Activated T-helper 17 cell treated with anti-CD3 and anti-CD28 coated beads, Interleukin-2, amount 50 U/mL, for 72 hours (primary cell): ENCODE data around the gene POMGNT1. TPM values are rescaled to one million over a fixed set of nuclear protein-coding genes. Genes with fewer than 3 reads are reported as not detected.
"Not testable (repeated sequence)": the region's sequence is repeated elsewhere in the genome, so short reads cannot be mapped to it uniquely, and the experiment has no call there.

Experiments
- ATAC-seq: fragments of 150-1000 bp; cut with Tn5 transposase; replicated peaks from 2 replicates; pipeline ENCODE4 v1.10.0; 2021; ENCODE audit warnings: mild to moderate bottlenecking, moderate library complexity
- H3K27ac Mint-ChIP-seq: one replicate; pipeline ENCODE4 v1.8.0; 2022; ENCODE audit warnings: mixed read lengths
- H3K27me3 Mint-ChIP-seq: one replicate; pipeline ENCODE4 v1.8.0; 2022; ENCODE audit warnings: mixed read lengths
- H3K36me3 Mint-ChIP-seq: one replicate; pipeline ENCODE4 v1.8.0; 2022; ENCODE audit warnings: low read depth, mild to moderate bottlenecking, mixed read lengths
- H3K4me1 Mint-ChIP-seq: one replicate; pipeline ENCODE4 v1.8.0; 2022; ENCODE audit warnings: mixed read lengths
- H3K4me3 Mint-ChIP-seq: one replicate; pipeline ENCODE4 v1.8.0; 2022; ENCODE audit warnings: mild to moderate bottlenecking, mixed read lengths
- H3K9me3 Mint-ChIP-seq: one replicate; pipeline ENCODE4 v1.8.0; 2022; ENCODE audit warnings: mixed read lengths
- total RNA-seq, 2 donors: library from RNA; stranded (reverse); gene quantifications; one replicate each; pipeline ENCODE4 v1.2.3, GENCODE V29; 2022

Gene POMGNT1
- total RNA-seq, result 10 to 100 TPM; 36.0 to 40.6 TPM

DNA sequence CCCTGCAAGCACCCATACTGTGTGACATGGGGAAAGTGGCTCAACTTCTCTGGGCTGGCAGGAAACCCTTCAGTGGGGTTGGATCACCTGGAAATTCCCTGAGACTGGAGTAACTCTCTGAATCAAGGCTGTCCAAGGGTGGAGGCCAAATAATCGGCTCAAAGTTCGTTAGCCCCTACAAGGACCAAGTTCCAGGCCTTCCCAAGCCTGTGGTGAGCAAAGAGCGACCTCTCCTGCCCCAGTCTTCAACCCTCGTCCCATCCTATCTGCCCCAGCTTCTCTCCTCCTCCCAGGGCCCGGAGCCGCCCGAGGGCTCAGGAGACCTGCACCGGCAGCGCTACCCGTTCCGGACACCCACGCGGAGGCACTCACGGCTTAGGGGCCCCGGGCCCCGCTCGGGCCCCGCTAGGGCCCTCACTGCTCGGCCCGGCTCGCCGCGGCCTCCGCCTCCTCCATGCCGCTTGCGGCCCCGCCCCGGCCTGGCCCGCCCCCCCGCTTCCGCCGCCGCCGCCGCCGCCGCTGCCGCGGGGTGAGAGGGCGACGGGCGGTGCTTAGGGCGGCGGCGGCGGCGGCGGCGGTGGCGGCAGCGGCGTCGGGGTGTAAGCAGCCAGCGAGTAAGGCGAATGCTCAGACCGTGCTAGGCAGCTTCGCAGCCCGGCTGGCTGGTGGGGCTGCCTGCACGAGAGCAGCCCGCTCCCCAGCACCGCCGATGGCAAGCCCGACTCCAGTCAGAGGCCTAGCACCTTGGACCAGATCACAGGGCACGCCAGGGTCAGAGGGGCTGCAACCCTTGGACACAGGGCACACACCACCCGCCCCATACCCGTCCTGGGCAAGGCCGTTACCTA lies at the start of gene POMGNT1:
Gene POMGNT1, minus strand, starts transcription at position 471 of the 848 bp plus-strand sequence. CDS start 613 bp downstream, outside the sequence.
- H3K27ac Mint-ChIP-seq, result peak within 1 kb of the TSS; percentile 82
- peaks cover 3% of the 10 kb centered on the region for H3K27me3 Mint-ChIP-seq
- peaks cover 4% of the 10 kb centered on the region for H3K4me1 Mint-ChIP-seq
- H3K9me3 Mint-ChIP-seq, result no peaks in the 10 kb centered on the region
- H3K4me3 Mint-ChIP-seq, result peak within 1 kb of the TSS; percentile 76
- peak; percentile 96 for ATAC-seq
- peaks cover 17% of the 10 kb centered on the region for H3K36me3 Mint-ChIP-seq

DNA sequence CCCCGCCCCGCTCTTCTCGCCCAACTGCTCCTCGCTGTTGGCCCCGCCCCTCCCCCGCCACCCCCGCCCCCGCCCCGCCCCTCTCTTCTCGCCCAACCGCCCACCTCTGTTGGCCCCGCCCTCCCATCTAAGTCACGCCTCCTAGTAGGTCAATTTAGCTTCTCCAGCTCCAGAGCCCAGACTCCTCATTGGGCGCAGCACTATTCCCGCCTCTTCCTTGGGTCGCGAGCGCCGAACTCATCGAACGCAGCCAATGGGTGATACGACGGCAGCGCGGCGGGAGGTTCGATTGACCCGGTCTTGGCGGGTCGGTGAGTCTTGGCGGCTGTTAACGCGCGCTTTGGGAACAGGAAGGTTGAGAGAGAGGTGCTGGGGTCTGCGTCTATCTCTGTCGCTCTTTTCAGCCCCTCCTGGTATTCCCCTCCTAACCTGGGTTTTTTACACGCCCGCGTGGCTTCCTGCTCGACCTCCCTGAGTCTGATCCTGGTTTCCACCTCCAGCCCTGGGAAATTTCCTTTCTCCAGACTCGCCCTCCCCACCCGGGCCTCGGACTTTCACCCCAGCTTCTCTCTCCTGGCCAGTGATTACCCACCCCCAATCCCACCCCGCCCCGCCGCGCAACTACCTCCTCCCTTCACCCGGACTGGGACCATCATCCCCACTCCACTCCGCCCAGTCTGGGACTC lies 49.3 kb upstream of the POMGNT1 start, which contains the start of gene RAD54L:
Gene RAD54L, plus strand, starts transcription at position 328 of the 686 bp plus-strand sequence. CDS start 643 bp downstream, outside the sequence.
- peak within 1 kb of the TSS; percentile 92 for H3K27ac Mint-ChIP-seq
- H3K27me3 Mint-ChIP-seq, result no peaks in the 10 kb centered on the region
- peak; percentile 95 for ATAC-seq
- peaks cover 39% of the 10 kb centered on the region for H3K36me3 Mint-ChIP-seq
- H3K9me3 Mint-ChIP-seq, result no peaks in the 10 kb centered on the region
- peak within 1 kb of the TSS; percentile 95 for H3K4me3 Mint-ChIP-seq
- H3K4me1 Mint-ChIP-seq, result peaks cover 12% of the 10 kb centered on the region

DNA sequence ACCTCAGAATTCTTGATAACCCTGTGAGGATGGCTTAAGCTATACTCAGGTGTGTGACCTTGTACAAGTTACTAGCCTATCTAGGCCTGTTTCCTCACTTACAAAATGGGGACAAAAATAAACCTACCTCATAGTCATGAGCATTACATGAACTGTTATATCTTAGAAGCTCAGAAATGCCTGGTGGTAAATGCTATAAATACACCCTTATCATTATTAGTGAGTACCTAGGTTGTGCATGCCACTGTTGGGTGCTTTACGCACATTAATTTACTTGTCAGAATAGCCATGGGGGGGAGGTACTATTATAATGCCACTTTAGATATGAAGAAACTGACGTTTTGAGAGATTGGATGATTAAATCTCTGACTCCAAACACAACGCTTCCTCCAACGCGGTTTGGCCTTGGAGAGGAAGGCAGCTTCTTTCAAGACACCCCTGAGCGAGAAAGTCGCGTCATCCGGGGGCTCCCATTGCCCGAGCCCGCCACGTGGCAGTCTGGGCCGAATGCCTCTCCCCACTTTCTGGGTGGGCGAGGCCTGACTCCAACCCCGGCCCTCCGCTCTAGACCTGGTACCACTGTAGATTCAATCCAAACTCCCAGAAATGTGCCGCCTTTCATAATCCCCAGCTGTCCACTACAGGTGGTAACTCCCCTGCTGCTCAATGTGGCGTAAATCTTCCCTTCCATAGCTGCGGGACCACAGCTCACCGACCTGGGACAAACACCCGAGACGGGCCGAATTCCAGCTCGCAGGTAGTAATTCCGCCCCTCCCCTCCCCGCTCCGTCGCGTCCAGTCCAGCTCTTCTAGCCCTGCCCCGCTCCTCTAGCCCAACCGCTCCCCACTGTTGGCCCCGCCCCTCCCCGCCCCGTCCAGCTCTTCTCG lies 48.6 kb upstream of the POMGNT1 start:
- H3K4me1 Mint-ChIP-seq, result peaks cover 6% of the 10 kb centered on the region
- no peaks in the 10 kb centered on the region for H3K9me3 Mint-ChIP-seq
- peak overlapping the region; percentile 95 for H3K4me3 Mint-ChIP-seq
- no peaks in the 10 kb centered on the region for H3K27me3 Mint-ChIP-seq
- ATAC-seq, result peak; percentile 83
- peaks cover 31% of the 10 kb centered on the region for H3K36me3 Mint-ChIP-seq
- peak overlapping the region; percentile 92 for H3K27ac Mint-ChIP-seq

DNA sequence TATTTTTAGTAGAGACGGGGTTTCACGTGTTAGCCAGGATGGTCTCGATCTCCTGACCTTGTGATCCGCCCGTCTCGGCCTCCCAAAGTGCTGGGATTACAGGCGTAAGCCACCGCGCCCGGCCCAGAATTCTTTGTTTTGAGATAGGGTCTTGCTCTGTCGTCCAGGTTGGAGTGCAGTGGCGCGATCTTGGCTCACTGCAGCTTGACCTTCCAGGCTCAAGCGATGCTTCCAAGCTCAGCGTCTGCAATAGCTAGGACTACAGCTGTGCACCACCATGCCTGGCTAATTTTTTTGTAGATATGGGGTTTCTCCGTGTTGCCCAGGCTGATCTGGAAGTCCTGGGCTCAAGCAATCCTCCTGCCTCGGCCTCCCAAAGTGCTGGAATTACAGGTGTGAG lies 47.9 kb upstream of the POMGNT1 start:
- peak overlapping the region; percentile 92 for H3K27ac Mint-ChIP-seq
- peaks cover 24% of the 10 kb centered on the region for H3K36me3 Mint-ChIP-seq
- not testable (repeated sequence) for H3K9me3 Mint-ChIP-seq, H3K27me3 Mint-ChIP-seq, ATAC-seq, H3K4me1 Mint-ChIP-seq
- H3K4me3 Mint-ChIP-seq, result peak overlapping the region; percentile 95

DNA sequence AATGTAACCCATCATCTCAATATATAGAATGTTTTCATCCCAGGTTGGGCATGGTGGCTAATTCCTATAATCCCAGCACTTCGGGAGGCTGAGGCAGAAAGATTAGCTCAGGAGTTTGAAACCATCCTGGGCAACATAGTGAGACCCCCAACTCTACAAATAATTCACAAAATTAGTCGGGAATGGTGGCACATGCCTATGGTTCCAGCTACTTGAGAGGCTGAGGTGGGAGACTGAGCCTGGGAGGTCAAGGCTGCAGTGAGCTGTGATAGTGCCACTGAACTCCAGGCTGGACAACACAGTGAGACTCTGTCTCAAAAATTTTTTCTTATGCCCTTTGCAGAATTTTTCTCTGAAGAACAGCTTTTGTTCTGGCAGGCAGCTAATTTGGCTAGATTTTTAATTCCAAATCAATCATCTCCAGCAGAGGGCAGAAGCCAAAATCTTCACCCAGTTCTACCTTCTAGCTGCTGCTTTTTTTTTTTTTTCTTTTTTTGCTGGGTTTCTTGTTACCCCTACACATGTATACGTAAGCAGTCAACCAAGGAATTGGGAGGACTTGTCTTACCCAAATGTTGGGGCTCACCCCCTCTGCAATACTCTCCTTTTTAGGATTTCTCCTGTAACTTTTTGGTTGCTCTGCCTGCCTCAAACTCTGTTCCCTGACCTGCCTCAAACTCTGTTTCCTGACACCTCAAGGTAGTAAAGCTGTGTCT lies 46.6 kb upstream of the POMGNT1 start:
- ATAC-seq, result no peak
- Mint-ChIP-seq H3K9me3 (no peaks in the 10 kb centered on the region), H3K4me1 (peaks cover 6% of the 10 kb centered on the region), H3K27me3 (no peaks in the 10 kb centered on the region), H3K27ac (no peak overlapping the region), H3K4me3 (no peak overlapping the region), H3K36me3 (peaks cover 11% of the 10 kb centered on the region)

DNA sequence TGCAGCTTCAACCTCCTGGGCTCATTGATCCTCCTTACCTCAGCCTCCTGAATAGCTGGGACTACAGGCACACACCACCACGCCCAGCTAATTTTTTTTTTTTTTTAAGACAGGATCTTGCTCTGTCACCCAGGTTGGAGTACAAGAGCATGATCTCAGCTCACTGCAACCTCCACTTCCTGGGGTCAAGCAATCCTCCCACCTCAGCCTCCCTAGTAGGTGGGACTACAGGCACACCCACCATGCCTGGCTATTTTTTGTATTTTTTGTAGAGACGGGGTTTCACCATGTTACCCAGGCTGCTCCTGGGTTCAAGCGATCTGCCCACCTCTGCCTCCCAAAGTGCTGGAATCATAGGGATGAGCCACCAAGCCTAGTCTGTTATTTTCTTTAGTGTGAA lies 45.6 kb upstream of the POMGNT1 start:
- H3K36me3 Mint-ChIP-seq, H3K27ac Mint-ChIP-seq, H3K27me3 Mint-ChIP-seq, H3K9me3 Mint-ChIP-seq, ATAC-seq, H3K4me1 Mint-ChIP-seq, H3K4me3 Mint-ChIP-seq: not testable (repeated sequence)

DNA sequence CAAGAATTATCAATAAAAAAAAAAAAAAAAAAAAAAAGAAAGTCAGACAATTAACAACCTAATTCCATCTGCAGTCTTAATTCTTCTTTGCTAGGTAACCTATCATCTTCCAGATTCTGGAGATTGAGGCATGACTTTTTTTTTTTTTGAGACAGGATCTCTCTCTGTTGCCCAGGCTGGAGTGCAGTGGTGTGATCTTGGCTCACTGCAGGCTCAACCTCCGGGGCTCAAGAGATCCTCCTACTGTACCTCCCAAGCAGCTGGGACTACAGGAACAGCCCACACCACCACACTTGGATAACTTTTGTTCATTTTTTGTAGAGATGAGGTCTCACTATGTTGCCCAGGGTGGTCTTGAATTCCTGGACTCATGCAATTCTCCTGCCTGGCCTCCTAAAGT lies 44.7 kb upstream of the POMGNT1 start:
- peaks cover 6% of the 10 kb centered on the region for H3K4me1 Mint-ChIP-seq

DNA sequence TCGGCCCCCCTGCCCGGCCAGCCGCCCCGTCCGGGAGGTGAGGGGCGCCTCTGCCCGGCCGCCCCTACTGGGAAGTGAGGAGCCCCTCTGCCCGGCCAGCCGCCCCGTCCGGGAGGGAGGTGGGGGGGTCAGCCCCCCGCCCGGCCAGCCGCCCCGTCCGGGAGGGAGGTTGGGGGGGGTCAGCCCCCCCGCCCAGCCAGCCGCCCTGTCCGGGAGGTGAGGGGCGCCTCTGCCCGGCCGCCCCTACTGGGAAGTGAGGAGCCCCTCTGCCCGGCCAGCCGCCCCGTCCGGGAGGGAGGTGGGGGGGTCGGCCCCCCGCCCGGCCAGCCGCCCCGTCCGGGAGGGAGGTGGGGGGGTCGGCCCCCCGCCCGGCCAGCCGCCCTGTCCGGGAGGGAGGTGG lies 43.5 kb upstream of the POMGNT1 start:
- not testable (repeated sequence) for H3K27me3 Mint-ChIP-seq, H3K4me1 Mint-ChIP-seq, H3K27ac Mint-ChIP-seq, H3K36me3 Mint-ChIP-seq, H3K9me3 Mint-ChIP-seq, H3K4me3 Mint-ChIP-seq, ATAC-seq

More for the DNA sequence above, 44.7 kb upstream of the POMGNT1 start:
- no peak overlapping the region for H3K27ac Mint-ChIP-seq
- H3K4me3 Mint-ChIP-seq, result no peak overlapping the region
- H3K9me3 Mint-ChIP-seq, result no peaks in the 10 kb centered on the region
- ATAC-seq, result no peak
- H3K36me3 Mint-ChIP-seq, result no peaks in the 10 kb centered on the region
- no peaks in the 10 kb centered on the region for H3K27me3 Mint-ChIP-seq

DNA sequence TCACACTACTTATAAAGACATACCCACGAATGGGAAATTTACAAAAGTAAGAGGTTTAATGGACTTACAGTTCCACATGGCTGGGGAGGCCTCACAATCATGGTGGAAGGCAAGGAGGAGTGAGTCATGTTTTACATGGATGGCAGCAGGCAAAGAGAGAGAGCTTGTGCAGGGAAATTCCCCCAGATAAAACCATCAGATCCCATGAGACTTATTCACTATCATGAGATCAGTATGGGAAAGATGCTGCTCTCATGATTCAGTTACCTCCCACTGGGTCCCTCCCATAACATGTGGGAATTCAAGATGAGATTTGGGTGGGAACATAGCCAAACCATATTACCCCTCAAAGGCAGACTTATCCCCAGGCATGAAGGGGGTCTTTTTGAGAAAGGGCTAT lies 40.6 kb upstream of the POMGNT1 start:
- not testable (repeated sequence) for H3K4me3 Mint-ChIP-seq, H3K4me1 Mint-ChIP-seq, H3K9me3 Mint-ChIP-seq, H3K27ac Mint-ChIP-seq, H3K36me3 Mint-ChIP-seq, ATAC-seq, H3K27me3 Mint-ChIP-seq

DNA sequence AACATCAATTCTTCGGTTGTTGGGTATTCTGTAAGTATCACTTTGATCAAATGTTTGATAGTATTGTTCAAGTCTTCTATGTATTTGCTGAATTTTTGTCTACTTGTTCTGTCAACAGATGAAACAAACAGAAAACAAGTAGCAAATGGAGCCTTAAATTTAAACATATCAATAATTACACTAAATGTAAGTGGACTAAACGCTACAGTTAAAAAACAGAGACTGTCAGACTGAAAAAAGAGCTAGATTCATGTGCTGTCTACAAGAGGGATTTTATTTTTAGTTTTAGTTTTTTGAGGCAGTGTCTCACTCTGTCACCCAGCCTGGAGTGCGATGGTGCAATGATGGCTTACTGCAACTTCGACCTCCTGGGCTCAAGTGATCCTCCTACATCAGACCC lies 38.6 kb upstream of the POMGNT1 start:
- Mint-ChIP-seq H3K4me3 (no peak overlapping the region), H3K36me3 (no peaks in the 10 kb centered on the region), H3K9me3 (no peaks in the 10 kb centered on the region), H3K4me1 (no peaks in the 10 kb centered on the region), H3K27ac (no peak overlapping the region), H3K27me3 (no peaks in the 10 kb centered on the region)
- no peak for ATAC-seq

DNA sequence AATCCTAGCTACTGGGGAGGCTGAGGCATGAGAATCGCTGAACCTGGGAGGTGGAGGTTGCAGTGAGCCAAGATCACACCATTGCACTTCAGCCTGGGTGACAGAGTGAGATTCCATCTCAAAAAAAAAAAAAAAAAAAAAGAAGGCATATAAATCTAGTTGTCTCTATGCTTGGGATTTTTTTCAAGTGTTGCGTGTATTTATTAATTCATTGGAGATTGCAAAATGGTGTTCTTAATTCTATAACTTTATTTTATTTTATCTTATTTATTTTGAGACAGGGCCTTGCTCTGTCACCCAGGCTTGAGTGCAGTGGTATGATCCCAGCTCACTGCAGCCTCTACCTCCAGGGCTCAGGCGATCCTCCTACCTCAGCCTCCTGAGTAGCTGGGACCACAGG lies 33.0 kb upstream of the POMGNT1 start:
- not testable (repeated sequence) for ATAC-seq, H3K27me3 Mint-ChIP-seq, H3K4me3 Mint-ChIP-seq, H3K9me3 Mint-ChIP-seq, H3K27ac Mint-ChIP-seq, H3K36me3 Mint-ChIP-seq, H3K4me1 Mint-ChIP-seq

DNA sequence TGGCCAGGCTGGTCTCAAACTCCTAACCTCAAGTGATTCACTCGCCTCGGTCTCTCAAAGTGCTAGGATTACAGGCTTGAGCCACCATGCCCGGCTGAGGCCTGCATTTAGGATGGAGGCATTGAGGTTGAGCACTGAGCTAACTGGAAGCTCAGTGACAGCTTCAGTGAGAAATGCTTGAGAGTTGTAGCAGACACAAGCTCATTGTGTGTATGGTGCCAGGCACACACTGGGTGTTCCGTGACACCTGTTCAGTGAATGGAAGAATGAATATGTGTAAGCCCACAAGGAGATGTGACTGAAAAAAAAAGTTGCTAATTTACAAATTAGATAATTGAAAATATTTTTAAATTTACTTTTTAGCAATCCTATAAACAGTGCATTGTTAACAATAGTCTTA lies 26.7 kb upstream of the POMGNT1 start:
- Mint-ChIP-seq H3K36me3 (no peaks in the 10 kb centered on the region), H3K27me3 (no peaks in the 10 kb centered on the region), H3K4me3 (no peak overlapping the region), H3K4me1 (no peaks in the 10 kb centered on the region), H3K27ac (no peak overlapping the region), H3K9me3 (no peaks in the 10 kb centered on the region)
- no peak for ATAC-seq

DNA sequence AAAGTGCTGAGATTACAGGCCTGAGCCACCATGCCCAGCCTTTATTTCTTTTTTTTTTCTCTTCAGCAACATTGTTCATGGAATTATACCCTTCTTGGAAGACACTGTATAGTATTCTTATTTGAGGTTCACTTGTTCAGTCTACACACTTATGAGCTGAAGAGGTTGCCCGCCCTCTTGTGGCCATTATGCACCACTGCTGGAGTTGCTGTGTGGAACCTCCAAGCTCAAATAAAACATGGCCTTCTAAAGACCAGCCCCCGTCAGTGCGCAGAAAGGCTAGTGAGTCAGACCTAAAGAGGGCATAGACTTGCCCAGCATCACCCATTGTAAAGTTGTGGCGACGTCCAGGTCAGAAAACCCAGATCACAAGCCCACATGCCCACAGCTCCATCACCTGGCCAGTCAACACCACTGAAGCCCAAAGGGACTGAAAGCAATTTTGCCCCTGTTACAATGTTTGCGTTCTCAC lies 25.3 kb upstream of the POMGNT1 start:
- no peaks in the 10 kb centered on the region for H3K4me1 Mint-ChIP-seq
- no peaks in the 10 kb centered on the region for H3K36me3 Mint-ChIP-seq
- ATAC-seq, result peak; percentile 98
- H3K27ac Mint-ChIP-seq, result no peak overlapping the region
- no peaks in the 10 kb centered on the region for H3K9me3 Mint-ChIP-seq
- no peak overlapping the region for H3K4me3 Mint-ChIP-seq
- no peaks in the 10 kb centered on the region for H3K27me3 Mint-ChIP-seq

DNA sequence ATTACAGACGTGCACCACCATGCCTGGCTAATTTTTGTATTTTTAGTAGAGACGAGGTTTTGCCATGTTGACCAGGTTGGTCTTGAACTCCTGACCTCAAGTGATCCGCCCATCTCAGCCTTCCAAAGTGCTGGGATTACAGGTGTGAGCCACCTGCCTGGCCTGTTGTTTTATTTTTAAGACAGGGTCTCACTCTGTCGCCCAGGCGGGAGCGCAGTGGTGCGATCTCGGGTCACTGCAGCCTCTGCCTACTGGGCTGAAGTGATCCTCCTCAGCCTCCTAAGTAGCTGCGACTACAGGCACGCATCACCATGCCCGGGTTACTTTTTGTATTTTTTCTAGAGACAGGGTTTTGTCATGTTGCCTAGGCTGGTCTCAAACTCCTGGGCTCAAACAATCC lies 24.8 kb upstream of the POMGNT1 start:
- not testable (repeated sequence) for H3K27me3 Mint-ChIP-seq, H3K4me3 Mint-ChIP-seq, H3K4me1 Mint-ChIP-seq, ATAC-seq, H3K9me3 Mint-ChIP-seq, H3K36me3 Mint-ChIP-seq, H3K27ac Mint-ChIP-seq
